ENCODE data around the gene FCRL6. TPM values are rescaled to one million over a fixed set of nuclear protein-coding genes. Genes with fewer than 3 reads are reported as not detected.

Gene FCRL6
- total and polyA plus RNA-seq, 2 of the 13 experiments (the other 11 are each of a cell fraction or from before 2014, with no cell fraction given): not detected

DNA sequence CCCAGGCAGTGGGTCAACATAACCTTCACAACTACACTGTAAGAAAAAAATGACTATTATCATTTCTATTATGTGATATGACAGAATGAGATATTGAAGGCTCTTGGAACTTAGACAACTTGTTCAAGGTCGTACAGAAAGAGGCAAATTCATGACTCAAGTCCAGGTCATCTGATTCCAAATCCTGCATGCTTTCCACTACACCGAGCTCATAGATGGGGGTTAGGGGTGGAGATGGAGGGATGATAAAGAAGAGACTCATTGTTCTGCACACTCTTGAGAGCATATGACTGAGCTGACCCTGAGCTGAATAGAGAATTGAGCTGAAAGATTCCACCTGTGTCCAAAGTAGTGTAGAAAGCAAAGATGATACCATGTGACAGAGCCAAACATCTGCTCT lies 2.8 kb downstream of the FCRL6 start (continued):
- TF ChIP-seq, protein P1, sequence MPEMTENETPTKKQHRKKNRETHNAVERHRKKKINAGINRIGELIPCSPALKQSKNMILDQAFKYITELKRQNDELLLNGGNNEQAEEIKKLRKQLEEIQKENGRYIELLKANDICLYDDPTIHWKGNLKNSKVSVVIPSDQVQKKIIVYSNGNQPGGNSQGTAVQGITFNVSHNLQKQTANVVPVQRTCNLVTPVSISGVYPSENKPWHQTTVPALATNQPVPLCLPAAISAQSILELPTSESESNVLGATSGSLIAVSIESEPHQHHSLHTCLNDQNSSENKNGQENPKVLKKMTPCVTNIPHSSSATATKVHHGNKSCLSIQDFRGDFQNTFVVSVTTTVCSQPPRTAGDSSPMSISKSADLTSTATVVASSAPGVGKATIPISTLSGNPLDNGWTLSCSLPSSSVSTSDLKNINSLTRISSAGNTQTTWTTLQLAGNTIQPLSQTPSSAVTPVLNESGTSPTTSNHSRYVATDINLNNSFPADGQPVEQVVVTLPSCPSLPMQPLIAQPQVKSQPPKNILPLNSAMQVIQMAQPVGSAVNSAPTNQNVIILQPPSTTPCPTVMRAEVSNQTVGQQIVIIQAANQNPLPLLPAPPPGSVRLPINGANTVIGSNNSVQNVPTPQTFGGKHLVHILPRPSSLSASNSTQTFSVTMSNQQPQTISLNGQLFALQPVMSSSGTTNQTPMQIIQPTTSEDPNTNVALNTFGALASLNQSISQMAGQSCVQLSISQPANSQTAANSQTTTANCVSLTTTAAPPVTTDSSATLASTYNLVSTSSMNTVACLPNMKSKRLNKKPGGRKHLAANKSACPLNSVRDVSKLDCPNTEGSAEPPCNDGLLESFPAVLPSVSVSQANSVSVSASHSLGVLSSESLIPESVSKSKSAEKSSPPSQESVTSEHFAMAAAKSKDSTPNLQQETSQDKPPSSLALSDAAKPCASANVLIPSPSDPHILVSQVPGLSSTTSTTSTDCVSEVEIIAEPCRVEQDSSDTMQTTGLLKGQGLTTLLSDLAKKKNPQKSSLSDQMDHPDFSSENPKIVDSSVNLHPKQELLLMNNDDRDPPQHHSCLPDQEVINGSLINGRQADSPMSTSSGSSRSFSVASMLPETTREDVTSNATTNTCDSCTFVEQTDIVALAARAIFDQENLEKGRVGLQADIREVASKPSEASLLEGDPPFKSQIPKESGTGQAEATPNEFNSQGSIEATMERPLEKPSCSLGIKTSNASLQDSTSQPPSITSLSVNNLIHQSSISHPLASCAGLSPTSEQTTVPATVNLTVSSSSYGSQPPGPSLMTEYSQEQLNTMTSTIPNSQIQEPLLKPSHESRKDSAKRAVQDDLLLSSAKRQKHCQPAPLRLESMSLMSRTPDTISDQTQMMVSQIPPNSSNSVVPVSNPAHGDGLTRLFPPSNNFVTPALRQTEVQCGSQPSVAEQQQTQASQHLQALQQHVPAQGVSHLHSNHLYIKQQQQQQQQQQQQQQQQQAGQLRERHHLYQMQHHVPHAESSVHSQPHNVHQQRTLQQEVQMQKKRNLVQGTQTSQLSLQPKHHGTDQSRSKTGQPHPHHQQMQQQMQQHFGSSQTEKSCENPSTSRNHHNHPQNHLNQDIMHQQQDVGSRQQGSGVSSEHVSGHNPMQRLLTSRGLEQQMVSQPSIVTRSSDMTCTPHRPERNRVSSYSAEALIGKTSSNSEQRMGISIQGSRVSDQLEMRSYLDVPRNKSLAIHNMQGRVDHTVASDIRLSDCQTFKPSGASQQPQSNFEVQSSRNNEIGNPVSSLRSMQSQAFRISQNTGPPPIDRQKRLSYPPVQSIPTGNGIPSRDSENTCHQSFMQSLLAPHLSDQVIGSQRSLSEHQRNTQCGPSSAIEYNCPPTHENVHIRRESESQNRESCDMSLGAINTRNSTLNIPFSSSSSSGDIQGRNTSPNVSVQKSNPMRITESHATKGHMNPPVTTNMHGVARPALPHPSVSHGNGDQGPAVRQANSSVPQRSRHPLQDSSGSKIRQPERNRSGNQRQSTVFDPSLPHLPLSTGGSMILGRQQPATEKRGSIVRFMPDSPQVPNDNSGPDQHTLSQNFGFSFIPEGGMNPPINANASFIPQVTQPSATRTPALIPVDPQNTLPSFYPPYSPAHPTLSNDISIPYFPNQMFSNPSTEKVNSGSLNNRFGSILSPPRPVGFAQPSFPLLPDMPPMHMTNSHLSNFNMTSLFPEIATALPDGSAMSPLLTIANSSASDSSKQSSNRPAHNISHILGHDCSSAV (CRISPR knock-in tag; IDR thresholded peaks at IDR 0.05; ENCODE audit: borderline replicate concordance): no peak
- TF ChIP-seq ZBTB21 (CRISPR knock-in tag; IDR thresholded peaks at IDR 0.05) (no peak), ATAD3A (CRISPR knock-in tag; IDR thresholded peaks at IDR 0.05) (no peak)
- TF ChIP-seq, protein P2, sequence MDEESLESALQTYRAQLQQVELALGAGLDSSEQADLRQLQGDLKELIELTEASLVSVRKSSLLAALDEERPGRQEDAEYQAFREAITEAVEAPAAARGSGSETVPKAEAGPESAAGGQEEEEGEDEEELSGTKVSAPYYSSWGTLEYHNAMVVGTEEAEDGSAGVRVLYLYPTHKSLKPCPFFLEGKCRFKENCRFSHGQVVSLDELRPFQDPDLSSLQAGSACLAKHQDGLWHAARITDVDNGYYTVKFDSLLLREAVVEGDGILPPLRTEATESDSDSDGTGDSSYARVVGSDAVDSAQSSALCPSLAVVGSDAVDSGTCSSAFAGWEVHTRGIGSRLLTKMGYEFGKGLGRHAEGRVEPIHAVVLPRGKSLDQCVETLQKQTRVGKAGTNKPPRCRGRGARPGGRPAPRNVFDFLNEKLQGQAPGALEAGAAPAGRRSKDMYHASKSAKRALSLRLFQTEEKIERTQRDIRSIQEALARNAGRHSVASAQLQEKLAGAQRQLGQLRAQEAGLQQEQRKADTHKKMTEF (CRISPR knock-in tag; IDR thresholded peaks at IDR 0.05): no peak

All from HepG2 (cell line).